CD4-positive, CD25-positive, alpha-beta regulatory T cell (primary cell): ENCODE results near the gene LSM5. TPM values are rescaled to one million over a fixed set of nuclear protein-coding genes. Genes with fewer than 3 reads are reported as not detected.

Source experiments
- ATAC-seq, 2 donors: fragments of 150-1000 bp; cut with Tn5 transposase; one replicate each; pipeline ENCODE4 v1.10.0; 2021; ENCODE audit warnings: low read depth in 2 of 2, moderate number of reproducible peaks in 2 of 2, moderate library complexity in 1 of 2
- DNase-seq, 3 donors: peaks; one replicate each; pipeline versions ENCODE4 v3.0.0 to v3.0.0-alpha.2; 2012 to 2022; ENCODE audit warnings: mixed read lengths in 1 of 3
- H3K27ac ChIP-seq: one replicate; pipeline ENCODE4 v1.7.0; 2013; ENCODE audit warnings: mild to moderate bottlenecking, low read length; ENCODE audit not compliant: insufficient read depth, poor library complexity, severe bottlenecking
- H3K27me3 ChIP-seq: one replicate; pipeline ENCODE4 v1.7.0; 2013; ENCODE audit warnings: low read length; ENCODE audit not compliant: control insufficient read depth, insufficient read depth
- H3K36me3 ChIP-seq: one replicate; pipeline ENCODE4 v1.7.0; 2013; ENCODE audit warnings: mild to moderate bottlenecking, low read length, moderate library complexity; ENCODE audit not compliant: control insufficient read depth, insufficient read depth
- H3K4me1 ChIP-seq: 2 replicates; pipeline ENCODE4 v1.7.0; 2013; ENCODE audit warnings: mild to moderate bottlenecking, low read length; ENCODE audit not compliant: insufficient read depth, control insufficient read depth, poor library complexity, severe bottlenecking
- H3K4me3 ChIP-seq: one replicate; pipeline ENCODE4 v1.7.0; 2013; ENCODE audit warnings: low read depth, mild to moderate bottlenecking, low read length, moderate library complexity
- H3K9me3 ChIP-seq, 2 experiments: 1 replicate in 1 of 2; 2 replicates in 1 of 2; pipeline ENCODE4 v1.7.0; 2013; ENCODE audit warnings: low read length in 2 of 2, mild to moderate bottlenecking in 1 of 2, moderate library complexity in 1 of 2; ENCODE audit not compliant: control insufficient read depth in 2 of 2
- H3K27ac Mint-ChIP-seq, 3 donors: one replicate each; pipeline ENCODE4 v1.8.0; 2020 to 2022; ENCODE audit warnings: mild to moderate bottlenecking in 3 of 3, mixed read lengths in 3 of 3, moderate library complexity in 2 of 3
- H3K27me3 Mint-ChIP-seq: one replicate; pipeline ENCODE4 v1.8.0; 2022; ENCODE audit warnings: mild to moderate bottlenecking, mixed read lengths
- H3K36me3 Mint-ChIP-seq: one replicate; pipeline ENCODE4 v1.8.0; 2020; ENCODE audit warnings: mixed read lengths
- H3K4me1 Mint-ChIP-seq, 4 donors: one replicate each; pipeline ENCODE4 v1.8.0; 2020 to 2022; ENCODE audit warnings: mixed read lengths in 4 of 4, mild to moderate bottlenecking in 1 of 4
- H3K4me3 Mint-ChIP-seq, 4 donors: one replicate each; pipeline ENCODE4 v1.8.0; 2020 to 2022; ENCODE audit warnings: mild to moderate bottlenecking in 4 of 4, mixed read lengths in 4 of 4, moderate library complexity in 3 of 4
- H3K9me3 Mint-ChIP-seq, 7 donors: one replicate each; pipeline ENCODE4 v1.8.0; 2020 to 2022; ENCODE audit warnings: mixed read lengths in 7 of 7, mild to moderate bottlenecking in 3 of 7, moderate library complexity in 2 of 7
- polyA plus RNA-seq, 4 donors: library from polyadenylated mRNA; unstranded; fragments of 300-500 nt; fragmentation: Illumina TruSeq; gene quantifications; one replicate each; pipeline ENCODE4 v1.2.3, GENCODE V29; 2021
- total RNA-seq: library from RNA; stranded (reverse); gene quantifications from one replicate; pipeline ENCODE4 v1.2.3, GENCODE V29; 2022

LSM5 gene
- total and polyA plus RNA-seq, 5 donors from 2014 or later, result 17.3 to 136 (median 102) TPM

DNA sequence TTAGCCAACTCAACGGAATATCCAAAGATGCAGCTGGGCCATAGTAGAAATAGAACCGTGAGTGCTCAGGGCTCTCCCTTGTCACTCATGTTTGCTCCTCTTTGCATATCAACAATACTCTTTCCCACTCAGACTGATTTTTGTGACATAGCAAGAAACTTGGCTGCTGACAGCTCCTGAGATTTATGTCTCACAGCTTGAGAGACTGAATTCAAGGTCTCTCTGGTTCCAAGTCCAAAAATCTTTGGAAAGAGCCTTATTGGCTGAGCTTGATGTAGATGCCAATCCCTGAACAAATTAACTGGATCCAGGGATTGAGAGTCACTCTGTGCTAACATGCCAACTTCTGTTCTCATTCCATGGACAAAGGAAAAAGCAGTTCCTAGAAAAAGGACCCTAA is 30.4 kb downstream of the LSM5 start:
- H3K27me3 Mint-ChIP-seq, result peaks cover 4% of the 10 kb centered on the region
- H3K4me1 ChIP-seq, result no peaks in the 10 kb centered on the region
- H3K4me3 ChIP-seq, result no peak overlapping the region
- no peak for ATAC-seq
- no peaks in the 10 kb centered on the region for H3K36me3 Mint-ChIP-seq
- no peaks in the 10 kb centered on the region for H3K9me3 ChIP-seq
- no peaks in the 10 kb centered on the region for H3K4me1 Mint-ChIP-seq
- H3K27ac Mint-ChIP-seq, result no peak overlapping the region
- H3K27me3 ChIP-seq, result peaks cover 11% of the 10 kb centered on the region
- peaks cover 0 to 2% (median 0%) of the 10 kb centered on the region in 7 donors for H3K9me3 Mint-ChIP-seq
- no peaks in the 10 kb centered on the region for H3K36me3 ChIP-seq
- no peak for DNase-seq
- no peak overlapping the region for H3K4me3 Mint-ChIP-seq
- H3K27ac ChIP-seq, result no peak overlapping the region

DNA sequence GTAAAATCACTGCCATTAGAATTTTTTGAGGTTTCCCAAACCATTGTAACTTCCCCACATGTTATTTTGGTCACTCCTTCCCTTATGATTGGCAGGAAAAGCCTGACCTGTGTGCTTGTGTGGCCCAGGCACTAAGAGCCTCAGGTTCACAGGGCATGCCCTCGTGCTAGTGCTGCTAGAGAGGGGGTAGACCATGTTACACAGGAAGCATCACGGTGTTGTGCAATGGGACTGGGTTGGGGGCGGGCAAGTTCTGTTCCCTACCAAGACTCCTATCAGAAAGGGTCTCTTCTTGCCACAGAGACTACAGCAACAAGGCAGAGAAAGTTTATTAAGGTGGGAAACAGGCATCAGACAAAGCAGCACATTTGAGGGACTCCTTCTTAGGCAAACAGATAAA is 32.2 kb downstream of the LSM5 start:
- H3K27ac ChIP-seq, result no peak overlapping the region
- Mint-ChIP-seq H3K4me3 (no peak overlapping the region), H3K9me3 (peaks cover 0 to 2% (median 0%) of the 10 kb centered on the region in 7 donors), H3K27me3 (peaks cover 8% of the 10 kb centered on the region), H3K27ac (no peak overlapping the region), H3K36me3 (no peaks in the 10 kb centered on the region), H3K4me1 (no peaks in the 10 kb centered on the region)
- H3K4me3 ChIP-seq, result no peak overlapping the region
- ATAC-seq (no peak), DNase-seq (no peak)
- no peaks in the 10 kb centered on the region for H3K4me1 ChIP-seq
- H3K9me3 ChIP-seq, result no peaks in the 10 kb centered on the region
- no peaks in the 10 kb centered on the region for H3K36me3 ChIP-seq
- peaks cover 9% of the 10 kb centered on the region for H3K27me3 ChIP-seq

DNA sequence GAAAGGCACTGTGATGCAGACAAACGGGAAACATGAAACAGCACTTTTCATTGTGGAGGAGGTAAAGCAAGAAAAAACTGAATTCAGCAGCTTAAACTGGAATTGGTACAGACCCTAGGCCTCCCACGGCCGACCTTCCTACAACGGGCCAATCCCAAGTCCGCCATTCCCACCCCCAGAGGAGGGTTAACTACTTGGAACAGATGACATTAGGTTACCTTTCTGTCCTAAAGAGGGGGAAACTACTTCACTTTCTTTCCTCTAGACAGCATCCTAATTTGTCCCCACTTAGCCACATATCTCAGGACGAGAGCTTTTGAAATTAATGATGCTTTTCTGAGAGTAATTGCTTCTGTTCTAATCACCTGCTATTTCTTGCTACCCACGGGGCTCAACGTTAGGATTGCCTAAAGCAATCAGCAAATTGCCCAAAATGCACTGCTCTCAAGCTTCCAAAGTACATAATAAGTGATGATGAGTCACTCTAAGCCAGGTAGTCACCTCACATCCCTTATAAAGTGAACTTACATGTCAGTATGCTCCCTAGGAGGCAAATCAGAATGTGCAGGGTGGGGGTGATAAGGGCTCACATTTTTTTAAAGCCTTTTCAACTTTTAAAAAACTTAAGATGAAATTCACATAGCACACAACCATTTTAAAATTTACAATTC is 36.7 kb downstream of the LSM5 start:
- H3K9me3 Mint-ChIP-seq, result peaks cover 0 to 9% (median 2%) of the 10 kb centered on the region in 7 donors
- Histone ChIP-seq H3K4me3 (no peak overlapping the region), H3K9me3 (no peaks in the 10 kb centered on the region), H3K36me3 (no peaks in the 10 kb centered on the region), H3K4me1 (no peaks in the 10 kb centered on the region), H3K27ac (no peak overlapping the region), H3K27me3 (peaks cover 2% of the 10 kb centered on the region)
- no peak for ATAC-seq
- H3K4me1 Mint-ChIP-seq, result no peaks in the 10 kb centered on the region
- no peak overlapping the region for H3K4me3 Mint-ChIP-seq
- H3K27ac Mint-ChIP-seq, result no peak overlapping the region
- no peak for DNase-seq
- H3K36me3 Mint-ChIP-seq, result no peaks in the 10 kb centered on the region
- H3K27me3 Mint-ChIP-seq, result peaks cover 4% of the 10 kb centered on the region

DNA sequence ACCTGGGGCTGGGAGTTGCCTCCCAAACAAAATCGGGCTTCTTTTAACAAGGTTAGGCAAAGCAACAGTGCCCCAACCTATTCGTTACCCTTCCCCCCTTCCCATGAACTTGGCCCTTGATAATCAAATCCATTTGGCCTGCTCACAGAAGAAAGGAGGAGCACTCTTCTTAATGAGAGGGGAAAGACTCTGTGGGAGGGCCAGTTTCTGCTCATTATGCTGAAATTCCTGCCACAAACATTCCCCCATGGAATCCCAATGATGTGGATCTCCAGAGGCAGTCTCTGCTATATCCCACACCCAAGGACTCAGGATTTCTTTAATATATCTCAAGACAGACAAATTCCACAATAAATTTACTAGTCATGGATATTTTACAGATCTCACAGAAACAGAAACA is 43.0 kb downstream of the LSM5 start:
- DNase-seq (no peak), ATAC-seq (no peak)
- Mint-ChIP-seq H3K27ac (no peak overlapping the region), H3K4me1 (no peaks in the 10 kb centered on the region), H3K27me3 (no peaks in the 10 kb centered on the region), H3K4me3 (no peak overlapping the region), H3K36me3 (no peaks in the 10 kb centered on the region), H3K9me3 (peaks cover 0 to 15% (median 4%) of the 10 kb centered on the region in 7 donors)
- H3K27me3 ChIP-seq, result no peaks in the 10 kb centered on the region
- no peak overlapping the region for H3K27ac ChIP-seq
- no peaks in the 10 kb centered on the region for H3K9me3 ChIP-seq
- H3K4me1 ChIP-seq, result no peaks in the 10 kb centered on the region
- no peak overlapping the region for H3K4me3 ChIP-seq
- no peaks in the 10 kb centered on the region for H3K36me3 ChIP-seq

DNA sequence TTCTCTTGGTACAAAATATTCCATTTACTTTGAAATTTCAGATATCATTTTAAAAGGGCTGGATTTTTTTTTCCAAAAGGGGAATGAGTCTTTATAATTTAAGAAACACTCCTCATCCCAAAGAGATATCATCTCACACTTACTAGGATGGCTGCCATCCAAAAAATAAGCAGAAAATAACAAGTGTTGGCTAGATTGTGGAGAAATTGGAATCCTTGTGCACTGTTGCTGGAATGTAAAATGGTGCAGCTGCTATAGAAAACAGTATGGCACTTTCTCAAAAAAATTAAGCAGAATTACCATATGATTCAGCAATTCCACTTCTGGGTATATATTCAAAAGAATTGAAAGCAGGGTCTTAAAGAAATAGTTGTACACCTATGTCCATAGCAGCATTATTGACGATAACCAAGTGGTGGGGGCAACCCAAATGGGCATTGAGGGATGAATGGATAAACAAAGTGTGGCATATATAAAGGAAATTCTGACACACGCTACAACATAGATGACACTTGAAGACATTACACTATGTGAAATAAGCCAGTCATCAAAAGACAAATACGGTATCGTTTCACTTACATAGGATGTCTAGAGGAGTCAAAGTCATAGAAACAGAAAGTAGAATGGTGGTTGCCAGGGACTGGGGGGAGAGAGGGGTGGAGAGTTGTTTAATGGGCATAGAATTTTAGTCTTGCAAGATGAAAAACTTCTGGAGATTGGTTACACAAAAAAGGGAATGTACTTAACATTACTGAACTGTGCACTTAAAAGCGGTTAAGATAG is 53.8 kb downstream of the LSM5 start:
- Histone ChIP-seq H3K4me1 (no peaks in the 10 kb centered on the region), H3K27ac (no peak overlapping the region), H3K4me3 (no peak overlapping the region), H3K27me3 (no peaks in the 10 kb centered on the region), H3K36me3 (no peaks in the 10 kb centered on the region), H3K9me3 (no peaks in the 10 kb centered on the region)
- Mint-ChIP-seq H3K9me3 (peaks cover 0 to 1% (median 0%) of the 10 kb centered on the region in 7 donors), H3K36me3 (no peaks in the 10 kb centered on the region), H3K27ac (no peak overlapping the region), H3K27me3 (peaks cover 6% of the 10 kb centered on the region), H3K4me3 (no peak overlapping the region), H3K4me1 (no peaks in the 10 kb centered on the region)
- DNase-seq (no peak), ATAC-seq (no peak)

Other genes with a start within 250 kb of the LSM5 start
- 31.8 TPM for gene AVL9, start 5.1 kb upstream of the LSM5 start, total RNA-seq
- gene AVL9, start 5.1 kb upstream of the LSM5 start, polyA plus RNA-seq, result 10 to 100 TPM in 2 of 4 donors, 1 to 10 TPM in 2; 8.9 to 14.3 (median 10.7) TPM